NCI-H2107 treated with DMSO at 0.1 percent for 48 hours (cell line): ENCODE measurements around the gene UHMK1.
A peak's percentile ranks its signal among the peaks of the same experiment; 100 is the strongest.
"Not testable (repeated sequence)": the region's sequence is repeated elsewhere in the genome, so short reads cannot be mapped to it uniquely, and the experiment has no call there.

Source experiments
- DNase-seq: peaks from one replicate; lab custom pipeline; 2025; ENCODE audit not compliant: unreplicated experiment; lab: John Stamatoyannopoulos, UW

UHMK1 gene

GRCh38 chr1:162564762-162565218 is 67.2 kb downstream of the UHMK1 start:
- no peak for DNase-seq

- DNase-seq: no peak
Observed at GRCh38 chr1:162565460-162565859, 67.8 kb downstream of the UHMK1 start.

GRCh38 chr1:162566870-162567269 is 69.3 kb downstream of the UHMK1 start:
- DNase-seq: no peak

- DNase-seq: no peak
Observed at GRCh38 chr1:162568802-162569201, 71.2 kb downstream of the UHMK1 start.

- DNase-seq: no peak
Observed at GRCh38 chr1:162570718-162571117, 73.1 kb downstream of the UHMK1 start.

- not testable (repeated sequence) for DNase-seq
Observed at GRCh38 chr1:162571121-162571520, 73.5 kb downstream of the UHMK1 start.

GRCh38 chr1:162571696-162572095 is 74.1 kb downstream of the UHMK1 start:
- peak; percentile 85 for DNase-seq

GRCh38 chr1:162573136-162573535 is 75.5 kb downstream of the UHMK1 start:
- DNase-seq: no peak

GRCh38 chr1:162578071-162578700 is 80.6 kb downstream of the UHMK1 start:
- no peak for DNase-seq

- no peak for DNase-seq
Observed at GRCh38 chr1:162578936-162579335, 81.3 kb downstream of the UHMK1 start.
